K562 (cell line): ENCODE results near the gene SHISA7. TPM values are rescaled to one million over a fixed set of nuclear protein-coding genes. Genes with fewer than 3 reads are reported as not detected.

Source experiments
- ARID2 ChIP-seq: fragments of 450-650 bp; IDR thresholded peaks from 2 replicates; pipeline ENCODE4 v1.6.1; 2017; ENCODE audit warnings: antibody characterized with exemption, mild to moderate bottlenecking
- CTBP1 ChIP-seq: fragments of 450-650 bp; IDR thresholded peaks from 2 replicates; pipeline ENCODE4 v1.6.1; 2016; ENCODE audit warnings: borderline replicate concordance
- GTF2F1 ChIP-seq: IDR thresholded peaks from 2 replicates; pipeline ENCODE4 v1.6.1; 2011; ENCODE audit warnings: low read depth, low read length, improper control_type of control experiment
- HDAC2 ChIP-seq: fragments of 450-650 bp; IDR thresholded peaks from 2 replicates; pipeline ENCODE4 v1.6.1; 2016; ENCODE audit warnings: mild to moderate bottlenecking
- HNRNPLL ChIP-seq: fragments of 200-400 bp; formaldehyde crosslinking; IDR thresholded peaks from 2 replicates; pipeline ENCODE4 v1.6.1; 2017; ENCODE audit warnings: low read length, low read depth, mild to moderate bottlenecking; ENCODE audit not compliant: poor library complexity, severe bottlenecking
- HNRNPUL1 ChIP-seq: fragments of 200-400 bp; formaldehyde crosslinking; IDR thresholded peaks from 2 replicates; pipeline ENCODE4 v1.6.1; 2017; ENCODE audit warnings: low read length
- PHB2 ChIP-seq: fragments of 450-650 bp; IDR thresholded peaks from 2 replicates; pipeline ENCODE4 v1.6.1; 2017; ENCODE audit warnings: low read depth
- PPARD ChIP-seq: fragments of 250-450 bp; sonication (Bioruptor Pico); IDR thresholded peaks from 2 replicates; pipeline ENCODE4 v1.8.0; 2022; ENCODE audit warnings: inconsistent platforms, mild to moderate bottlenecking, moderate library complexity
- ZC3H8 ChIP-seq: fragments of 450-650 bp; IDR thresholded peaks from 2 replicates; pipeline ENCODE4 v1.6.1; 2017
- polyA plus RNA-seq, 8 experiments: library from polyadenylated mRNA; depleted of rRNA in 4 of 8; stranded (reverse) in 5 of 8; unstranded in 3 of 8; fragments of >200 nt; fragmentation: Nextera tagmentation in 2 of 8; fragmentation: Illumina TruSeq in 1 of 8; extraction: Ambion mirVana in 2 of 8; extraction: Trizol in 1 of 8; gene quantifications; 2 replicates each; pipeline versions ENCODE4 v1.2.1 to v1.2.3, GENCODE V29; 2011 to 2014; ENCODE audit warnings: inconsistent platforms in 1 of 8, missing spikeins in 1 of 8
- total RNA-seq, 7 experiments: library from RNA; depleted of rRNA in 6 of 7; stranded (reverse); fragments of >200 nt in 6 of 7; fragmentation: Illumina TruSeq in 2 of 7; extraction: Trizol in 2 of 7; gene quantifications; 2 replicates each; pipeline versions ENCODE4 v1.2.1 to v1.2.3, GENCODE V29; 2011 to 2021; ENCODE audit warnings: low replicate concordance in 1 of 7
- TF ChIP-seq, protein P1 (sequence below), 2 experiments: IDR thresholded peaks; 2 replicates each; pipeline ENCODE4 v1.6.1; 2011; ENCODE audit warnings: borderline replicate concordance in 1 of 2, control low read depth in 1 of 2, low read depth in 1 of 2, low read length in 1 of 2, mild to moderate bottlenecking in 1 of 2, mixed read lengths in 1 of 2, moderate library complexity in 1 of 2; ENCODE audit not compliant: insufficient read depth in 1 of 2, insufficient read length in 1 of 2, poor library complexity in 1 of 2, severe bottlenecking in 1 of 2; ENCODE audit errors: extremely low read depth in 1 of 2
- TF ChIP-seq, protein P2 (sequence below): sonication (generic); formaldehyde crosslinking; IDR thresholded peaks from 2 replicates; pipeline ENCODE4 v1.9.0; 2022; ENCODE audit warnings: mild to moderate bottlenecking, missing genetic modification reagents
- TF ChIP-seq, protein P3 (sequence below): sonication (generic); formaldehyde crosslinking; IDR thresholded peaks from 2 replicates; pipeline ENCODE4 v1.8.0; 2022; ENCODE audit warnings: mild to moderate bottlenecking, missing genetic modification reagents
- TF ChIP-seq, protein P4 (sequence below), 2 experiments: fragments of 450-650 bp; IDR thresholded peaks; 2 replicates each; pipeline ENCODE4 v1.6.1; 2018; ENCODE audit warnings: mild to moderate bottlenecking in 2 of 2, low read depth in 1 of 2; ENCODE audit not compliant: partially characterized antibody in 2 of 2
- TF ChIP-seq, protein P5 (sequence below): fragments of 200-800 bp; sonication (Bioruptor generic); IDR thresholded peaks from 2 replicates; pipeline ENCODE4 v1.6.1; 2016; ENCODE audit warnings: missing genetic modification characterization, missing compliant biosample characterization
- TF ChIP-seq, protein P6 (sequence below): fragments of 250-450 bp; sonication (Bioruptor Pico); IDR thresholded peaks from 2 replicates; pipeline ENCODE4 v1.9.0; 2021; ENCODE audit warnings: mild to moderate bottlenecking

The SHISA7 gene
- total and polyA plus RNA-seq, 9 of the 15 experiments (the other 6 are each of a cell fraction or from before 2014, with no cell fraction given) = 0.01 to 0.40 (median 0.07) TPM

DNA sequence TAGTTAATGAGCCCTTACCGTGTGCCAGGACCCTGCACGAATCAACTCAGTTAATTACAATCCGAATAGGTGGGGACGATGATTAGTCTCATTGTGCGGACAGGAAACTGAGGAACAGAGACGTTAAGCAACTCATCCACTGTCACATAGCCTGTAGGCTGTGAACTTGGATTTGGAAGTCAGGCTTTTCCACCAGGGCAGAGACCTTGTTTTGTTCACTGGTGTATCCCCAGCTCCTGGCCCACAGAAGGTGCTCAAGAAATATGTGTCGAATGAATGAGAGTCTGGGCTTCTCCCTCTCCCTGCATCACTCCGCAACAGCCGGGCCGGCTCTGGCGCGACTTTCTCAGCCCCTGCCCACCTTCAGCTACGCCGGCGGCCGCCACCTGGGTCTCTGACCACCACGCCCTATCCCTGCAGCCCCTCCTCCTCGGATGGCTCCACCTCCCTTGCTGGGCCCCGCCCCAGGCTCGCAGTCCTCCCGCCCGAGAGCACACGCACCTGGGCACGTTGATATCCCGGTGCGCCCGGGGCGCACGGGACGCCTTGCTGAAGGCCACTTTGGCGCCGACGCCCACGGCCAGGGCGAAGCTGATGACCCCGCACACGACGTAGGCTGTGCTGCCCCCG, 1.3 kb downstream of the SHISA7 start (continued):
- TF ChIP-seq, protein P1, sequence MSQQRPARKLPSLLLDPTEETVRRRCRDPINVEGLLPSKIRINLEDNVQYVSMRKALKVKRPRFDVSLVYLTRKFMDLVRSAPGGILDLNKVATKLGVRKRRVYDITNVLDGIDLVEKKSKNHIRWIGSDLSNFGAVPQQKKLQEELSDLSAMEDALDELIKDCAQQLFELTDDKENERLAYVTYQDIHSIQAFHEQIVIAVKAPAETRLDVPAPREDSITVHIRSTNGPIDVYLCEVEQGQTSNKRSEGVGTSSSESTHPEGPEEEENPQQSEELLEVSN (IDR thresholded peaks at IDR 0.05; ENCODE audit: borderline replicate concordance in 1 of 2, extremely low read depth in 1 of 2, insufficient read depth in 1 of 2, insufficient read length in 1 of 2, low read depth in 1 of 2, low read length in 1 of 2, poor library complexity in 1 of 2, severe bottlenecking in 1 of 2) = peak; percentile 79 to 82
- TF ChIP-seq ARID2 (no peak), PHB2 (no peak), HNRNPLL (peak; percentile 37), CTBP1 (no peak), HDAC2 (no peak), ZC3H8 (no peak), PPARD (CRISPR knock-in tag) (no peak), HNRNPUL1 (no peak), GTF2F1 (no peak)
- TF ChIP-seq, protein P2, sequence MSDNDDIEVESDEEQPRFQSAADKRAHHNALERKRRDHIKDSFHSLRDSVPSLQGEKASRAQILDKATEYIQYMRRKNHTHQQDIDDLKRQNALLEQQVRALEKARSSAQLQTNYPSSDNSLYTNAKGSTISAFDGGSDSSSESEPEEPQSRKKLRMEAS (CRISPR knock-in tag) = peak; percentile 38; the same call in 1 of the 2 replicates
- TF ChIP-seq, protein P3, sequence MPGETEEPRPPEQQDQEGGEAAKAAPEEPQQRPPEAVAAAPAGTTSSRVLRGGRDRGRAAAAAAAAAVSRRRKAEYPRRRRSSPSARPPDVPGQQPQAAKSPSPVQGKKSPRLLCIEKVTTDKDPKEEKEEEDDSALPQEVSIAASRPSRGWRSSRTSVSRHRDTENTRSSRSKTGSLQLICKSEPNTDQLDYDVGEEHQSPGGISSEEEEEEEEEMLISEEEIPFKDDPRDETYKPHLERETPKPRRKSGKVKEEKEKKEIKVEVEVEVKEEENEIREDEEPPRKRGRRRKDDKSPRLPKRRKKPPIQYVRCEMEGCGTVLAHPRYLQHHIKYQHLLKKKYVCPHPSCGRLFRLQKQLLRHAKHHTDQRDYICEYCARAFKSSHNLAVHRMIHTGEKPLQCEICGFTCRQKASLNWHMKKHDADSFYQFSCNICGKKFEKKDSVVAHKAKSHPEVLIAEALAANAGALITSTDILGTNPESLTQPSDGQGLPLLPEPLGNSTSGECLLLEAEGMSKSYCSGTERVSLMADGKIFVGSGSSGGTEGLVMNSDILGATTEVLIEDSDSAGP (CRISPR knock-in tag) = no peak
- TF ChIP-seq, protein P4, sequence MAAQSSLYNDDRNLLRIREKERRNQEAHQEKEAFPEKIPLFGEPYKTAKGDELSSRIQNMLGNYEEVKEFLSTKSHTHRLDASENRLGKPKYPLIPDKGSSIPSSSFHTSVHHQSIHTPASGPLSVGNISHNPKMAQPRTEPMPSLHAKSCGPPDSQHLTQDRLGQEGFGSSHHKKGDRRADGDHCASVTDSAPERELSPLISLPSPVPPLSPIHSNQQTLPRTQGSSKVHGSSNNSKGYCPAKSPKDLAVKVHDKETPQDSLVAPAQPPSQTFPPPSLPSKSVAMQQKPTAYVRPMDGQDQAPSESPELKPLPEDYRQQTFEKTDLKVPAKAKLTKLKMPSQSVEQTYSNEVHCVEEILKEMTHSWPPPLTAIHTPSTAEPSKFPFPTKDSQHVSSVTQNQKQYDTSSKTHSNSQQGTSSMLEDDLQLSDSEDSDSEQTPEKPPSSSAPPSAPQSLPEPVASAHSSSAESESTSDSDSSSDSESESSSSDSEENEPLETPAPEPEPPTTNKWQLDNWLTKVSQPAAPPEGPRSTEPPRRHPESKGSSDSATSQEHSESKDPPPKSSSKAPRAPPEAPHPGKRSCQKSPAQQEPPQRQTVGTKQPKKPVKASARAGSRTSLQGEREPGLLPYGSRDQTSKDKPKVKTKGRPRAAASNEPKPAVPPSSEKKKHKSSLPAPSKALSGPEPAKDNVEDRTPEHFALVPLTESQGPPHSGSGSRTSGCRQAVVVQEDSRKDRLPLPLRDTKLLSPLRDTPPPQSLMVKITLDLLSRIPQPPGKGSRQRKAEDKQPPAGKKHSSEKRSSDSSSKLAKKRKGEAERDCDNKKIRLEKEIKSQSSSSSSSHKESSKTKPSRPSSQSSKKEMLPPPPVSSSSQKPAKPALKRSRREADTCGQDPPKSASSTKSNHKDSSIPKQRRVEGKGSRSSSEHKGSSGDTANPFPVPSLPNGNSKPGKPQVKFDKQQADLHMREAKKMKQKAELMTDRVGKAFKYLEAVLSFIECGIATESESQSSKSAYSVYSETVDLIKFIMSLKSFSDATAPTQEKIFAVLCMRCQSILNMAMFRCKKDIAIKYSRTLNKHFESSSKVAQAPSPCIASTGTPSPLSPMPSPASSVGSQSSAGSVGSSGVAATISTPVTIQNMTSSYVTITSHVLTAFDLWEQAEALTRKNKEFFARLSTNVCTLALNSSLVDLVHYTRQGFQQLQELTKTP (IDR thresholded peaks at IDR 0.05; ENCODE audit: low read depth in 1 of 2, partially characterized antibody in 2 of 2) = no peak
- TF ChIP-seq, protein P5, sequence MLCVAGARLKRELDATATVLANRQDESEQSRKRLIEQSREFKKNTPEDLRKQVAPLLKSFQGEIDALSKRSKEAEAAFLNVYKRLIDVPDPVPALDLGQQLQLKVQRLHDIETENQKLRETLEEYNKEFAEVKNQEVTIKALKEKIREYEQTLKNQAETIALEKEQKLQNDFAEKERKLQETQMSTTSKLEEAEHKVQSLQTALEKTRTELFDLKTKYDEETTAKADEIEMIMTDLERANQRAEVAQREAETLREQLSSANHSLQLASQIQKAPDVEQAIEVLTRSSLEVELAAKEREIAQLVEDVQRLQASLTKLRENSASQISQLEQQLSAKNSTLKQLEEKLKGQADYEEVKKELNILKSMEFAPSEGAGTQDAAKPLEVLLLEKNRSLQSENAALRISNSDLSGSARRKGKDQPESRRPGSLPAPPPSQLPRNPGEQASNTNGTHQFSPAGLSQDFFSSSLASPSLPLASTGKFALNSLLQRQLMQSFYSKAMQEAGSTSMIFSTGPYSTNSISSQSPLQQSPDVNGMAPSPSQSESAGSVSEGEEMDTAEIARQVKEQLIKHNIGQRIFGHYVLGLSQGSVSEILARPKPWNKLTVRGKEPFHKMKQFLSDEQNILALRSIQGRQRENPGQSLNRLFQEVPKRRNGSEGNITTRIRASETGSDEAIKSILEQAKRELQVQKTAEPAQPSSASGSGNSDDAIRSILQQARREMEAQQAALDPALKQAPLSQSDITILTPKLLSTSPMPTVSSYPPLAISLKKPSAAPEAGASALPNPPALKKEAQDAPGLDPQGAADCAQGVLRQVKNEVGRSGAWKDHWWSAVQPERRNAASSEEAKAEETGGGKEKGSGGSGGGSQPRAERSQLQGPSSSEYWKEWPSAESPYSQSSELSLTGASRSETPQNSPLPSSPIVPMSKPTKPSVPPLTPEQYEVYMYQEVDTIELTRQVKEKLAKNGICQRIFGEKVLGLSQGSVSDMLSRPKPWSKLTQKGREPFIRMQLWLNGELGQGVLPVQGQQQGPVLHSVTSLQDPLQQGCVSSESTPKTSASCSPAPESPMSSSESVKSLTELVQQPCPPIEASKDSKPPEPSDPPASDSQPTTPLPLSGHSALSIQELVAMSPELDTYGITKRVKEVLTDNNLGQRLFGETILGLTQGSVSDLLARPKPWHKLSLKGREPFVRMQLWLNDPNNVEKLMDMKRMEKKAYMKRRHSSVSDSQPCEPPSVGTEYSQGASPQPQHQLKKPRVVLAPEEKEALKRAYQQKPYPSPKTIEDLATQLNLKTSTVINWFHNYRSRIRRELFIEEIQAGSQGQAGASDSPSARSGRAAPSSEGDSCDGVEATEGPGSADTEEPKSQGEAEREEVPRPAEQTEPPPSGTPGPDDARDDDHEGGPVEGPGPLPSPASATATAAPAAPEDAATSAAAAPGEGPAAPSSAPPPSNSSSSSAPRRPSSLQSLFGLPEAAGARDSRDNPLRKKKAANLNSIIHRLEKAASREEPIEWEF (CRISPR knock-in tag) = no peak
- TF ChIP-seq, protein P6, sequence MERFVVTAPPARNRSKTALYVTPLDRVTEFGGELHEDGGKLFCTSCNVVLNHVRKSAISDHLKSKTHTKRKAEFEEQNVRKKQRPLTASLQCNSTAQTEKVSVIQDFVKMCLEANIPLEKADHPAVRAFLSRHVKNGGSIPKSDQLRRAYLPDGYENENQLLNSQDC (CRISPR knock-in tag) = no peak
